ENCODE measurements around the gene CHTOP. TPM values are rescaled to one million over a fixed set of nuclear protein-coding genes. Genes with fewer than 3 reads are reported as not detected.

The CHTOP gene
- total and polyA plus RNA-seq, 2 of the 13 experiments (the other 11 are each of a cell fraction or from before 2014, with no cell fraction given) = 38.0 to 51.9 TPM

GRCh38 chr1:153658400-153659174 lies 24.7 kb downstream of the CHTOP start, which contains the start of gene SNAPIN (continued):
- TF ChIP-seq GFI1 (CRISPR knock-in tag; IDR thresholded peaks at IDR 0.05; ENCODE audit: borderline replicate concordance) (peak; percentile 69; the same call in 1 of the 2 replicates), ARNTL (CRISPR knock-in tag; IDR thresholded peaks at IDR 0.05) (0 out of 2 replicates have a peak, but pooled peaks have one; percentile 49), ZBTB2 (CRISPR knock-in tag; IDR thresholded peaks at IDR 0.05; ENCODE audit: low read depth) (peak; percentile 57), ATF6 (CRISPR knock-in tag; conservative IDR thresholded peaks at IDR 0.05) (no peak), XRCC5 (optimal IDR thresholded peaks at IDR 0.05; ENCODE audit: low read length) (peak; percentile 83), POLR2AphosphoS2 (IDR thresholded peaks at IDR 0.05; ENCODE audit: low read depth, low read length) (no peak), ZIK1 (CRISPR knock-in tag; IDR thresholded peaks at IDR 0.05; ENCODE audit: borderline replicate concordance, low read depth) (no peak), MNT (IDR thresholded peaks at IDR 0.05) (no peak), ZNF652 (CRISPR knock-in tag; IDR thresholded peaks at IDR 0.05; ENCODE audit: borderline replicate concordance, low read depth) (no peak), REST (IDR thresholded peaks at IDR 0.05; ENCODE audit: borderline replicate concordance in 1 of 2, low read depth in 1 of 2, low read length in 2 of 2) (peak in 1 of 2 experiments; percentile 50; a peak in 1 of 4 replicates), CC2D1A (CRISPR knock-in tag; IDR thresholded peaks at IDR 0.05) (no peak), ATF2 (CRISPR knock-in tag; IDR thresholded peaks at IDR 0.05) (peak; percentile 41; the same call in 1 of the 2 replicates), ARID3A (IDR thresholded peaks at IDR 0.05; ENCODE audit: low read depth, low read length) (no peak)

Data from HepG2 (cell line).